HG02852 (cell line): Measurements from ENCODE around the gene TMEM217.

ENCODE experiments used
- ATAC-seq: cut with Tn5 transposase; IDR thresholded peaks from one replicate; pipeline ENCODE4 v1.9.1; 2021; ENCODE audit warnings: mild to moderate bottlenecking, moderate library complexity; ENCODE audit not compliant: unreplicated experiment

The TMEM217 gene

DNA sequence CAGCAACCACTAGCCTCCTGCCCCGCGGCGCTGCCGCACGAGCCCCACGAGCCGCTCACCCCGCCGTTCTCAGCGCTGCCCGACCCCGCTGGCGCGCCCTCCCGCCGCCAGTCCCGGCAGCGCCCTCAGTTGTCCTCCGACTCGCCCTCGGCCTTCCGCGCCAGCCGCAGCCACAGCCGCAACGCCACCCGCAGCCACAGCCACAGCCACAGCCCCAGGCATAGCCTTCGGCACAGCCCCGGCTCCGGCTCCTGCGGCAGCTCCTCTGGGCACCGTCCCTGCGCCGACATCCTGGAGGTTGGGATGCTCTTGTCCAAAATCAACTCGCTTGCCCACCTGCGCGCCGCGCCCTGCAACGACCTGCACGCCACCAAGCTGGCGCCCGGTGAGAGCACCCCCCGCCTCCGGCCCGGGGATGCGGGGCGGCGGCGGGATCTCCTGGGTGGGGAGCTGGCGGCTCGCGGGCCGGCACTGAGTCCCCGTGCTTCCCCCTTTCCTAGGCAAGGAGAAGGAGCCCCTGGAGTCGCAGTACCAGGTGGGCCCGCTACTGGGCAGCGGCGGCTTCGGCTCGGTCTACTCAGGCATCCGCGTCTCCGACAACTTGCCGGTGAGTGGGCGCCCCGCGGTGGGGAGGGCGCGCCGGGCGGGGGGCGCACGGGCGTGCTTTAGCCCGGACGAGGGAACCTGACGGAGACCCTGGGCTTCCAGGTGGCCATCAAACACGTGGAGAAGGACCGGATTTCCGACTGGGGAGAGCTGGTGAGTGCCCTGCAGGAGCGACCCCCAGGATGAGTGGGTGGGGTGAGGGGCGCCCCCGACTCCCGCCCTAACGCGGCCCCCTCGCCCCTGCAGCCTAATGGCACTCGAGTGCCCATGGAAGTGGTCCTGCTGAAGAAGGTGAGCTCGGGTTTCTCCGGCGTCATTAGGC lies 87.4 kb downstream of the TMEM217 start:
- peak; percentile 18 for ATAC-seq

- ATAC-seq = peak; percentile 71
Observed at GRCh38 chr6:37169496-37170272, 88.3 kb downstream of the TMEM217 start, which contains the start of gene PIM1. Gene PIM1, plus strand, starts transcription at chr6:37170152. Its CDS starts 424 bp downstream, at chr6:37170576.

GRCh38 chr6:37168811-37169495 lies 89.0 kb downstream of the TMEM217 start:
- no peak for ATAC-seq

- ATAC-seq = no peak
Observed at GRCh38 chr6:37168163-37168758, 89.7 kb downstream of the TMEM217 start.

DNA sequence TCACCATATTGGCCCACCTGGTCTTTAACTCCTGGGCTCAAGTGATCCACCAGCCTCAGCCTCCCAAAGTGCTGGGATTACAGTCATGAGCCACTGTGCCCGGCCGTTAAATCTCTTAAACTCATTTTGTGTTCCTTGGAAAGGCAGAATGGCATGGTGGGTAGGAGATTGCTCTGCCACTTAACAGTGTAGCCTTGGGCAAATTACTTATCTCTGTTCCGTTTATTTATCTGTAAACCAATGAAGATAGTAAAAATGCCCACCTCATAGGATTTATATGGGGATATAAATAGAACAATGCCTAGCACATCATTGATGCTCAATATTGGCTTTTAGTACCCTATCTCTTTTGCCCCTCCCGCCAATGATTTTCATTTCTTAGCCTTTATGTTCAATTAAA lies 95.2 kb downstream of the TMEM217 start:
- ATAC-seq = no peak
